Fibroblast of gingiva (primary cell): ENCODE measurements around the gene FUT8.

Experiments used
- DNase-seq: peaks from one replicate; pipeline ENCODE4 v3.0.0-alpha.2; 2011; ENCODE audit warnings: low read depth

The FUT8 gene

GRCh38 chr14:65495196-65495595 is 82.7 kb downstream of the FUT8 start:
- no peak for DNase-seq

- DNase-seq: peak; percentile 7
These were observed 83.9 kb downstream of the FUT8 start for GRCh38 chr14:65496178-65496993.

- no peak for DNase-seq
These were observed 86.6 kb downstream of the FUT8 start for GRCh38 chr14:65499138-65499537.

DNA sequence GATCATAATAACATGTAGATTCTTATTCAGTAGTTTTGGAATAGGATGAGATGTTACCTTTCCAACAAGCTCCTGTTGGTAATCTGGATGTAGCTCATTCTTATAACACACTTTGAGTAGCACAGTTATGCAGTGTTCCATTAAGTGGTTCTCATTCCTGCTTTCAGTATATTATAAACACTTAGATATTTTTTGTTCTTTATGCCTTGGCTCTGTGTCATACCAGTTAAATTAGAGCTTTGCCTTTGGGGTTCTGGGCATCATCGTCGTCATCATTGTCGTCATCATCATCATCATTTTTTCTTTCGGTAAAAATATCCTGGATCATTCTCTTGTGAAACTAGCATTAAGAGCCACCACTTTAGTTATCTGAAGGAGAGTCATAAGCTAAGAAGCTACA is 87.5 kb downstream of the FUT8 start:
- DNase-seq: no peak

DNA sequence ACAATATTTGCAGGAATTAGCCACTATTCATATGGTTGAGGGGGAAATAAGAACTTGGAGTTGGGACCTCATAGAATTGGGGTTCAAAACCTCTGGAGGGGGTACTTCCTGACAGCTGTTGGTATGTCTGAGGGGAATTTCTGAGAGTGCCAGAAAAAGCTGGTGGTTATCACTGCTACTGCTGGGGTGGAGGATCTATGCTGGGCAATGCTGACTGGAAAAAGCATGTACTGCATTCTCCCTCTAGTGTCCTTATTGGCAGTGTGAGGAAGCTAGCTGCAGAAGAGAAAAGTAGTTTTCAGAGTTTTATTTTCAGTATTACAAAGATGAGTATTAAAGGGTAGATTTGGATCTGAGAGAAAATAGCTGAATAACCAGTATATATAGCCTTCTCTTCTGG is 88.8 kb downstream of the FUT8 start:
- DNase-seq: no peak

DNA sequence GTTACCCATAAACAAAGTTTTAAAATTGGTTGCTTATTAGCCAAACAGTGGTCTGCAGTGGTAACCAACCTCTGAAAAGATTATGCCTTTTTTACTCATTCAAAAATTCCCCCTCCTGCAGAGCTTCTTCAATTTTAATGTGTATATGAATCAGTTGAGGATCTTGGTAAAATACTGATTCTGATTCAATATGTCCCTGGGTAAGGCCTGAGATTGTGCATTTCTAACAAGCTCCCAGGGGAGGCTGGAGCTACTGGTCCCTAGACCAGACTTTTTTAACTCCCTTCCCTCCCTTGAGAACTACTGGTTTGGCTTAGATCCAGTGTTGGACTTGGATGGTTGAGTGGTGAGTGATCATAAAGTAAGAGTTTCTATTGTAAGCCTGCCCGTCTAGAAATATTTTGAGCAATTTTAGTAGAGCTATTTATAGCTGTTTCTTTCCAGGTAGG is 90.2 kb downstream of the FUT8 start:
- DNase-seq: peak; percentile 29

DNA sequence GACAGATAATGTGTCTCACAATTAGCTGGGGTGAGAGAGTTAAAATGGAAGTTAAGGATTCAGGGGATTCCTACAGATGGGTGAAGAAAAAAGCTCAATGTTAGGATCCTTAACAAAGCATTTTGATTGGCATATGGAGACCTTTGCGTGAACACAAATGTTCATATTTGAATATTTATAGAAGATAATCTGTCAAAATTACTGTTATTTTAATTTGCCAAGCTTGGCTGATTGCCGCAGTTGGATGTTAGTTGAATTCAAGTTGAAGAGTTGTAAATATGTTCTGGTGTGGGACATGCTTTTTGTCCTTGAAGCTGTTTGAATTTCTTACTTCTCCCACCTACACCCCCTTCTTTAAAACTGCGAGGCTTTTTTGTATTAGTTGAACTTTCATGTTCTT is 91.2 kb downstream of the FUT8 start:
- DNase-seq: no peak

- no peak for DNase-seq
These were observed 94.3 kb downstream of the FUT8 start for GRCh38 chr14:65506801-65507200.

GRCh38 chr14:65509842-65510241 is 97.3 kb downstream of the FUT8 start:
- DNase-seq: no peak

- no peak for DNase-seq
These were observed 101.1 kb downstream of the FUT8 start for GRCh38 chr14:65513671-65514070.

GRCh38 chr14:65517635-65518542 is 105.4 kb downstream of the FUT8 start:
- no peak for DNase-seq

- DNase-seq: no peak
These were observed 115.5 kb downstream of the FUT8 start for GRCh38 chr14:65528069-65528468.

DNA sequence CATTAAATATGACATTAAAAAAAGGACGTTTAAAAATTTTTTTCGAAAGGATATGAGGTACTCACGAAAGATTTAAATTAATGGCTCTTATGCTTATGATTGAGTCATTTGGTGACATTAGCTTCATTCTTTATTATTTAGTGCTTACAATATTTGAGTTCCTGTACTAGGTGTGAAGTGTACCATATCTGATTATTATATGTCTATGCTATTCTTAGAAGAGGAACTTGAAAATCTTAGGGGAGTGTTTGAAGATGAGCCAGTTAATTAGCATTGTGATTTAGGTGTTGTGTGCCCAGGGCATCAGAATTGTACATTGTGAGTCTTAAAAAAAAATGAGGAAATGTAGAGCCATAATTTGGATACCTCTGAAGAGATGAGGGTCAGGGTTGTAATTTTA is 118.6 kb downstream of the FUT8 start:
- no peak for DNase-seq

- DNase-seq: no peak
These were observed 121.3 kb downstream of the FUT8 start for GRCh38 chr14:65533736-65534404.

GRCh38 chr14:65536781-65537423 is 124.4 kb downstream of the FUT8 start:
- no peak for DNase-seq

- no peak for DNase-seq
These were observed 136.3 kb downstream of the FUT8 start for GRCh38 chr14:65548878-65549277.

DNA sequence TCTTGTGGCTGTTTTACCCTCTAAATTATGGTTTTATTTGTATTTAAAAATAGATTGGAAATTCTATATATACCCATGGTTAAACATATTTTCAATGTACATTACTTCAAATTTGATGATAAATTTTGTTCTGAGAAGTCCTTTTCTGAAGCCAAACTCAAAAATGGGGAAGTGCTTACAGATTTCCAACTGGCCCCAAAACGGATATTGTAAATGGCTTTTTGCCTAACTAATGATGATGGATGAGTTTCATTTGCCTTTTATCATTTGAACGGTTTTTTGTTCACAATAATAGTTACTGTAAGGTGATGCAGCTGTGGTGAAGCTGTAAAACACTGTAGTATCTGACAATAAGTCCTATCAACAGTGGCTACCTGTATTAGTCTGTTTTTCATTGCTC is 136.9 kb downstream of the FUT8 start:
- DNase-seq: no peak

- DNase-seq: no peak
These were observed 138.5 kb downstream of the FUT8 start for GRCh38 chr14:65550779-65551643.

GRCh38 chr14:65552724-65553123 is 140.2 kb downstream of the FUT8 start:
- no peak for DNase-seq

DNA sequence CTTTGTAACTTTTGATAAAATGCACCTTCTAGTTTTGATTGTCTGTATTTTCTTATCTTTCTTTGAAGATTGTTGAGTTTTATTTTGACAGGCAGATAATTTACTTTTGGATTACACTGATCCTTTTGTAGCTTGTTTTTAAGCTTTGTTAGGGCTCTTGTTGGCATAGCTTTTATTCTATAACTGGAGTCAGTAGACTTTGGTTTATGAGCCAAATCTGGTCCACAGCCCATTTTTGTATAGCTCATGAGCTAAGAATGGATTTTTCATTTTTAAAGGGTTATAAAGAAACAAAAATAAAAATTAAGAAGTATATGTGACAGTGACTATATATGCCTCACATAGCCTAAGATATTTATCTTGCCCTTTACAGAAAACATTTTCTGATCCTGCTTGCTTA is 142.3 kb downstream of the FUT8 start:
- DNase-seq: no peak

- no peak for DNase-seq
These were observed 142.8 kb downstream of the FUT8 start for GRCh38 chr14:65555358-65555757.
